Stimulated activated naive CD8-positive, alpha-beta T cell treated with anti-CD3 and anti-CD28 coated beads, Interleukin-15, Interleukin-2, amounts not matched to agents 100 ng/mL and 50 ng/mL, for 24 hours (primary cell): Measurements from ENCODE around the gene PLA2G3.

Source experiments
- H3K27ac Mint-ChIP-seq: one replicate; pipeline ENCODE4 v1.8.0; 2021; ENCODE audit warnings: mild to moderate bottlenecking, mixed read lengths
- H3K27me3 Mint-ChIP-seq: one replicate; pipeline ENCODE4 v1.8.0; 2021; ENCODE audit warnings: mixed read lengths
- H3K36me3 Mint-ChIP-seq: one replicate; pipeline ENCODE4 v1.8.0; 2021; ENCODE audit warnings: low read depth, mixed read lengths
- H3K4me1 Mint-ChIP-seq: one replicate; pipeline ENCODE4 v1.8.0; 2021; ENCODE audit warnings: low read depth, mixed read lengths
- H3K4me3 Mint-ChIP-seq: one replicate; pipeline ENCODE4 v1.8.0; 2021; ENCODE audit warnings: mild to moderate bottlenecking, mixed read lengths
- H3K9me3 Mint-ChIP-seq: one replicate; pipeline ENCODE4 v1.8.0; 2021; ENCODE audit warnings: mixed read lengths

PLA2G3 gene

GRCh38 chr22:31160328-31160978 is 20.1 kb upstream of the PLA2G3 start:
- peaks cover 3% of the 10 kb centered on the region for H3K27me3 Mint-ChIP-seq
- H3K4me1 Mint-ChIP-seq, result peaks cover 35% of the 10 kb centered on the region
- H3K4me3 Mint-ChIP-seq, result peak overlapping the region; percentile 92
- peaks cover 8% of the 10 kb centered on the region for H3K36me3 Mint-ChIP-seq
- H3K27ac Mint-ChIP-seq, result peak overlapping the region; percentile 92
- no peaks in the 10 kb centered on the region for H3K9me3 Mint-ChIP-seq

- no peak overlapping the region for H3K27ac Mint-ChIP-seq
- peaks cover 5% of the 10 kb centered on the region for H3K4me1 Mint-ChIP-seq
- no peak overlapping the region for H3K4me3 Mint-ChIP-seq
- H3K27me3 Mint-ChIP-seq, result peaks cover 3% of the 10 kb centered on the region
- H3K9me3 Mint-ChIP-seq, result no peaks in the 10 kb centered on the region
- no peaks in the 10 kb centered on the region for H3K36me3 Mint-ChIP-seq
Observed at GRCh38 chr22:31155422-31155821, 15.1 kb upstream of the PLA2G3 start.

- H3K4me1 Mint-ChIP-seq, result peaks cover 5% of the 10 kb centered on the region
- no peaks in the 10 kb centered on the region for H3K36me3 Mint-ChIP-seq
- H3K27ac Mint-ChIP-seq, result no peak overlapping the region
- H3K4me3 Mint-ChIP-seq, result no peak overlapping the region
- H3K27me3 Mint-ChIP-seq, result peaks cover 3% of the 10 kb centered on the region
- H3K9me3 Mint-ChIP-seq, result no peaks in the 10 kb centered on the region
Observed at GRCh38 chr22:31154975-31155374, 14.7 kb upstream of the PLA2G3 start.

GRCh38 chr22:31153357-31153756 is 13.0 kb upstream of the PLA2G3 start:
- Mint-ChIP-seq H3K36me3 (no peaks in the 10 kb centered on the region), H3K9me3 (no peaks in the 10 kb centered on the region), H3K27me3 (peaks cover 7% of the 10 kb centered on the region), H3K4me3 (no peak overlapping the region), H3K4me1 (no peaks in the 10 kb centered on the region), H3K27ac (no peak overlapping the region)

GRCh38 chr22:31151872-31152271 is 11.6 kb upstream of the PLA2G3 start:
- peaks cover 3% of the 10 kb centered on the region for H3K27me3 Mint-ChIP-seq
- no peaks in the 10 kb centered on the region for H3K9me3 Mint-ChIP-seq
- H3K27ac Mint-ChIP-seq, result no peak overlapping the region
- no peaks in the 10 kb centered on the region for H3K4me1 Mint-ChIP-seq
- H3K36me3 Mint-ChIP-seq, result no peaks in the 10 kb centered on the region
- no peak overlapping the region for H3K4me3 Mint-ChIP-seq

GRCh38 chr22:31150615-31151014 is 10.3 kb upstream of the PLA2G3 start:
- no peak overlapping the region for H3K27ac Mint-ChIP-seq
- H3K36me3 Mint-ChIP-seq, result no peaks in the 10 kb centered on the region
- no peaks in the 10 kb centered on the region for H3K4me1 Mint-ChIP-seq
- peaks cover 3% of the 10 kb centered on the region for H3K27me3 Mint-ChIP-seq
- H3K9me3 Mint-ChIP-seq, result no peaks in the 10 kb centered on the region
- no peak overlapping the region for H3K4me3 Mint-ChIP-seq

GRCh38 chr22:31148953-31149627 is 8.8 kb upstream of the PLA2G3 start:
- H3K27me3 Mint-ChIP-seq, result peaks cover 3% of the 10 kb centered on the region
- H3K4me3 Mint-ChIP-seq, result no peak overlapping the region
- H3K4me1 Mint-ChIP-seq, result no peaks in the 10 kb centered on the region
- no peak overlapping the region for H3K27ac Mint-ChIP-seq
- H3K36me3 Mint-ChIP-seq, result no peaks in the 10 kb centered on the region
- H3K9me3 Mint-ChIP-seq, result no peaks in the 10 kb centered on the region

- peaks cover 3% of the 10 kb centered on the region for H3K27me3 Mint-ChIP-seq
- H3K4me3 Mint-ChIP-seq, result no peak overlapping the region
- no peaks in the 10 kb centered on the region for H3K9me3 Mint-ChIP-seq
- H3K36me3 Mint-ChIP-seq, result no peaks in the 10 kb centered on the region
- H3K4me1 Mint-ChIP-seq, result no peaks in the 10 kb centered on the region
- H3K27ac Mint-ChIP-seq, result no peak overlapping the region
Observed at GRCh38 chr22:31148488-31148887, 8.2 kb upstream of the PLA2G3 start.

- H3K27ac Mint-ChIP-seq, result no peak overlapping the region
- no peaks in the 10 kb centered on the region for H3K9me3 Mint-ChIP-seq
- H3K27me3 Mint-ChIP-seq, result no peaks in the 10 kb centered on the region
- no peaks in the 10 kb centered on the region for H3K36me3 Mint-ChIP-seq
- H3K4me3 Mint-ChIP-seq, result no peak overlapping the region
- no peaks in the 10 kb centered on the region for H3K4me1 Mint-ChIP-seq
Observed at GRCh38 chr22:31144223-31144622, 3.9 kb upstream of the PLA2G3 start.

GRCh38 chr22:31143537-31143936 is 3.2 kb upstream of the PLA2G3 start:
- Mint-ChIP-seq H3K27me3 (no peaks in the 10 kb centered on the region), H3K27ac (no peak overlapping the region), H3K9me3 (no peaks in the 10 kb centered on the region), H3K4me1 (no peaks in the 10 kb centered on the region), H3K36me3 (no peaks in the 10 kb centered on the region), H3K4me3 (no peak overlapping the region)

- Mint-ChIP-seq H3K27ac (no peak overlapping the region), H3K9me3 (no peaks in the 10 kb centered on the region), H3K4me3 (no peak overlapping the region), H3K4me1 (no peaks in the 10 kb centered on the region), H3K27me3 (no peaks in the 10 kb centered on the region), H3K36me3 (no peaks in the 10 kb centered on the region)
Observed at GRCh38 chr22:31143038-31143437, 2.7 kb upstream of the PLA2G3 start.

GRCh38 chr22:31142285-31142684 is 2.0 kb upstream of the PLA2G3 start:
- Mint-ChIP-seq H3K27ac (no peak overlapping the region), H3K4me3 (no peak overlapping the region), H3K4me1 (no peaks in the 10 kb centered on the region), H3K27me3 (no peaks in the 10 kb centered on the region), H3K9me3 (no peaks in the 10 kb centered on the region), H3K36me3 (no peaks in the 10 kb centered on the region)

- Mint-ChIP-seq H3K9me3 (no peaks in the 10 kb centered on the region), H3K4me1 (no peaks in the 10 kb centered on the region), H3K27ac (no peak overlapping the region), H3K4me3 (no peak overlapping the region), H3K36me3 (no peaks in the 10 kb centered on the region), H3K27me3 (no peaks in the 10 kb centered on the region)
Observed at GRCh38 chr22:31141551-31141950, 1.2 kb upstream of the PLA2G3 start.

- Mint-ChIP-seq H3K27ac (no peak overlapping the region), H3K4me1 (no peaks in the 10 kb centered on the region), H3K27me3 (no peaks in the 10 kb centered on the region), H3K9me3 (no peaks in the 10 kb centered on the region), H3K36me3 (no peaks in the 10 kb centered on the region), H3K4me3 (no peak overlapping the region)
Observed at GRCh38 chr22:31140746-31141145, 438 bp upstream of the PLA2G3 start.

- Mint-ChIP-seq H3K9me3 (no peaks in the 10 kb centered on the region), H3K27ac (no peak overlapping the region), H3K36me3 (no peaks in the 10 kb centered on the region), H3K4me1 (no peaks in the 10 kb centered on the region), H3K27me3 (no peaks in the 10 kb centered on the region), H3K4me3 (no peak overlapping the region)
Observed at GRCh38 chr22:31139066-31139465, 1.2 kb downstream of the PLA2G3 start.

- Mint-ChIP-seq H3K4me1 (no peaks in the 10 kb centered on the region), H3K4me3 (no peak overlapping the region), H3K9me3 (no peaks in the 10 kb centered on the region), H3K36me3 (no peaks in the 10 kb centered on the region), H3K27me3 (no peaks in the 10 kb centered on the region), H3K27ac (no peak overlapping the region)
Observed at GRCh38 chr22:31138126-31138525, 2.2 kb downstream of the PLA2G3 start.
